Measurements from ENCODE around the gene PDIA3. TPM values are rescaled to one million over a fixed set of nuclear protein-coding genes. Genes with fewer than 3 reads are reported as not detected.
"Not testable (repeated sequence)": the region's sequence is repeated elsewhere in the genome, so short reads cannot be mapped to it uniquely, and the experiment has no call there.

The PDIA3 gene
- total and polyA plus RNA-seq, 2 experiments from 2014 or later, result 97.9 to 932 TPM

DNA sequence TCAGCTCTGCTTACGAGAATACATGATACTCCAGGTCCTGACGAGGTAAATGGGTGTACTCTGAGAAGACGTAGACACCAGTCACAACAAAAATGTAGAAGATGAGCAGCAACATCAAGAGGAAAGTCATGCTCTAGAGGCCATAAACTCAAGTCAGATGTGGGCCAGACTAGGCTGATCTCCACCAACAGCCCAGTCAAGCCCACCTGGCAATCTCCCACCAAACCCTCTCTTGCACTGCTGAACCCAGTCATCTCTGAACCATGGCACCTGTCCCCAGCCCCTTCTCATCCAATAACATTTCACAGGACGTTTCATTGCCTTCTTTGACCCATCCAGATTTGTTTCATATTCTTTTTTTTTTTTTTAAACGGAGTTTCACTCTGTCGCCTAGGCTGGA is 10.8 kb upstream of the PDIA3 start:
- Histone ChIP-seq H3K9me3 (ENCODE audit: low read depth) (no peaks in the 10 kb centered on the region), H3K27ac (no peak overlapping the region), H3K36me3 (no peaks in the 10 kb centered on the region), H3K4me3 (no peak overlapping the region), H3K4me1 (ENCODE audit: low read depth) (no peaks in the 10 kb centered on the region), H3K27me3 (no peaks in the 10 kb centered on the region)
- no peak for DNase-seq (ENCODE audit: low read depth in 1 of 2, low spot score in 1 of 2)
- TF ChIP-seq, protein P1, sequence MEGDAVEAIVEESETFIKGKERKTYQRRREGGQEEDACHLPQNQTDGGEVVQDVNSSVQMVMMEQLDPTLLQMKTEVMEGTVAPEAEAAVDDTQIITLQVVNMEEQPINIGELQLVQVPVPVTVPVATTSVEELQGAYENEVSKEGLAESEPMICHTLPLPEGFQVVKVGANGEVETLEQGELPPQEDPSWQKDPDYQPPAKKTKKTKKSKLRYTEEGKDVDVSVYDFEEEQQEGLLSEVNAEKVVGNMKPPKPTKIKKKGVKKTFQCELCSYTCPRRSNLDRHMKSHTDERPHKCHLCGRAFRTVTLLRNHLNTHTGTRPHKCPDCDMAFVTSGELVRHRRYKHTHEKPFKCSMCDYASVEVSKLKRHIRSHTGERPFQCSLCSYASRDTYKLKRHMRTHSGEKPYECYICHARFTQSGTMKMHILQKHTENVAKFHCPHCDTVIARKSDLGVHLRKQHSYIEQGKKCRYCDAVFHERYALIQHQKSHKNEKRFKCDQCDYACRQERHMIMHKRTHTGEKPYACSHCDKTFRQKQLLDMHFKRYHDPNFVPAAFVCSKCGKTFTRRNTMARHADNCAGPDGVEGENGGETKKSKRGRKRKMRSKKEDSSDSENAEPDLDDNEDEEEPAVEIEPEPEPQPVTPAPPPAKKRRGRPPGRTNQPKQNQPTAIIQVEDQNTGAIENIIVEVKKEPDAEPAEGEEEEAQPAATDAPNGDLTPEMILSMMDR (IDR thresholded peaks at IDR 0.05; ENCODE audit: low read depth, low read length), result no peak

DNA sequence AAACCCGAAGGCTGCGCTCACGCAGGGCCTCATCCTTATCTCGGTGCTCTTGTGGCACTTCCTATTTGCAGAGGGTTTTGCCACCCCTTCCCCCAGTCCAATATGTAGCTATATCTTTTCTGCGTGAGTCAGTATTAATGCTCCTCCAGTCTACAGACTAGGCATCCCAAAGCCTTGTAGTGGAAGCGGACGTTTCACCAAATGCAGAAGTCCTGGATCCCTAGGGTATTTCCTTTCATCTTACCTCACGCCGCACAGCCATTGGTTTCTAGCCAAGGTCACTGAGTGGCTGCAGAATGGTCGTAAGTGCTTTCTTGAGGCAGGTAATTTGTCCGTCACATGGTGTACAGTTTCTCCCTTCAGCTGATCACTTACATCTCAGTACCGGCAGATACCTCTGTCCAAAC is 668 bp downstream of the PDIA3 start:
- DNase-seq (ENCODE audit: low read depth in 1 of 2, low spot score in 1 of 2), result peak; percentile 8 to 35
- peak overlapping the region; percentile 63 for H3K4me3 ChIP-seq
- H3K27me3 ChIP-seq, result not testable (repeated sequence)

DNA sequence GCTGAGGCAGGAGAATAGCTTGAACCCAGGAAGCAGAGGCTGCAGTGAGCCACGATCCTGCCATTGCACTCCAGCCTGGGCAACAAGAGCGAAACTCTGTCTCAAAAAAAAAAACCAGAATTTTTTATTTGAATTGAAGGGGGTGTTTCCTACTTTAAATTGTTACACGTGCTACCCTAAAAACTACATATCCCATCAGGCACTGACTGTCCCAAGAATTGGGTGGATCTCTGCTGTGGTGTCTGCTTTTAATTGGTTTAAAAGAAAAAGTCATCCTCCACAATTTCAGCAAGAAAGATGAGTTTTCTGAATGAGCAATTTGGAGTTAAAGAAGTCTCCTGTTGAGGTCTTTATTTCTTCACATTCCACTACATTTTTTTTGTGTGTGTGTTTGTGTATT is 2.1 kb downstream of the PDIA3 start:
- Histone ChIP-seq H3K36me3 (peaks cover 19% of the 10 kb centered on the region), H3K27ac (no peak overlapping the region), H3K9me3 (ENCODE audit: low read depth) (no peaks in the 10 kb centered on the region), H3K27me3 (no peaks in the 10 kb centered on the region), H3K4me3 (no peak overlapping the region), H3K4me1 (ENCODE audit: low read depth) (peaks cover 6% of the 10 kb centered on the region)
- peak in 1 of 2 donors; percentile 25 for DNase-seq (ENCODE audit: low read depth in 1 of 2, low spot score in 1 of 2)
- TF ChIP-seq, protein P1 (IDR thresholded peaks at IDR 0.05; ENCODE audit: low read depth, low read length), result no peak

More for the DNA sequence above, 668 bp downstream of the PDIA3 start:
- peak overlapping the region; percentile 96 for H3K27ac ChIP-seq
- H3K9me3 ChIP-seq (ENCODE audit: low read depth); H3K36me3 ChIP-seq; H3K4me1 ChIP-seq (ENCODE audit: low read depth): not testable (repeated sequence)

DNA sequence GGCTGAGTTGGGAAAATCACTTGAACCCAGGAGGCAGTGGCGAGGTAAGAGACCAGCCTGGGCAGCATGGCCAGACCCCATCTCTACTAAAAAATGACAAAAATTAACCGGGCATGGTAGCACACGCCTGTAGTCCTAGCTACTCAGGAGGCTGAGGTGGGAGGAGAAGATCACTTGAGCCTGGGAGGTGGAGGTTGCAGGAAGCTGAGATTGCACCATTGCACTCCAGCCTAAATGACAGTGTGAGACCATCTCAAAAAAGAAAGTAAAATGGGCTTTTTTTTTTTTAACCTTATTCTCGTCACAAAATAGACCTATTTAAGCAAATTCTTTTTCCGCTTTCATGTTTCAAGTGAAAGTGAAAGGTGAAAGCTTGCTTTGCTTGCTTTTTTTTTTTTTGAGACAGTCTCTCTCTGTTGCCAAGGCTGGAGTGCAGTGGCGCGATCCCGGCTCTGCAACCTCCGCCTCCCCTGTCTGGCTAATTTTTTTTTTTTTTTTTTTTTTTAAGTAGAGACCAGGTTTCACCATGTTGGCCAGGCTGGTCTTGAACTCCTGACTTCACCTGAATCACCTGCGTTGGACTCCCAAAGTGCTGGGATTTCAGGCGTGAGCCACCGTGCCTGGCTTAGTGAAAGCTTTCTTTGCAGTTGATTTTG is 3.6 kb downstream of the PDIA3 start:
- Histone ChIP-seq H3K27me3 (no peaks in the 10 kb centered on the region), H3K4me1 (ENCODE audit: low read depth) (peaks cover 6% of the 10 kb centered on the region), H3K9me3 (ENCODE audit: low read depth) (no peaks in the 10 kb centered on the region), H3K27ac (no peak overlapping the region), H3K36me3 (peaks cover 25% of the 10 kb centered on the region), H3K4me3 (no peak overlapping the region)
- TF ChIP-seq, protein P1 (IDR thresholded peaks at IDR 0.05; ENCODE audit: low read depth, low read length), result no peak
- peak in 1 of 2 donors; percentile 10 for DNase-seq (ENCODE audit: low read depth in 1 of 2, low spot score in 1 of 2)

DNA sequence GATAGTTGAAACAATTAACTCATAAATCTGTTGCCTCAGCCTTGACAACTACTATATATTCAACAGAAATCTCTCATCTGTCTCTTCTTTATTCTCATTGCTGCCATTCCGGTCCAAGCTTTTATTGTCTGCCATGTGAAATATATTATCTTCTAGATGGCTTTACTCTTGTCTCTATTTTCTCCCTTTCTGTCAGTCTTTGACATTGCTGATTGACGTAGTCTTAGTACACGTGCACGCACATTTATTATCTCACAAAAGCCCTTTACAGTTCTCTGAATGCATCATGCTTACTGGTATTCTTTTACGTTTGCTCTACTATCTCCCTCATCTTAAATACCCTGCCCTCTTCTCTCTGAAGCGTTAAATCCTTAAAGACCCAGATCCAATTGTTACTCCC is 5.6 kb downstream of the PDIA3 start:
- no peak for DNase-seq (ENCODE audit: low read depth in 1 of 2, low spot score in 1 of 2)
- H3K4me3 ChIP-seq, result no peak overlapping the region
- H3K27ac ChIP-seq, result no peak overlapping the region
- no peaks in the 10 kb centered on the region for H3K27me3 ChIP-seq
- H3K9me3 ChIP-seq (ENCODE audit: low read depth), result no peaks in the 10 kb centered on the region
- peaks cover 37% of the 10 kb centered on the region for H3K36me3 ChIP-seq
- peaks cover 3% of the 10 kb centered on the region for H3K4me1 ChIP-seq (ENCODE audit: low read depth)
- TF ChIP-seq, protein P1 (IDR thresholded peaks at IDR 0.05; ENCODE audit: low read depth, low read length), result no peak

DNA sequence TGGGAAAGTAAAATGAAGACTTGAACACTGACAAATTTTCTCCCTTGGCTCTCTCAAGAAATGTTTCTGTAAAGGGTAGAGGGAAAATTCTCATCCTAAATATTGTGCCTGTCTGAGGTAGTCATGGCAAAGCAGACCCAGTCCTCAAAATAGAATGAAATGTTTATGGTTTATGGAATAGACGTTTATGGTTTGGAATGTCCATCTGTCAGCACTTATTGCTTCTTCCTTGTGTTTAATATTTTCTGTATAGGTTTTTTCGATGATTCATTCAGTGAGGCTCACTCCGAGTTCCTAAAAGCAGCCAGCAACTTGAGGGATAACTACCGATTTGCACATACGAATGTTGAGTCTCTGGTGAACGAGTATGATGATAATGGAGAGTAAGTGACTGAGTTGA is 16.6 kb downstream of the PDIA3 start:
- peaks cover 6% of the 10 kb centered on the region for H3K4me1 ChIP-seq (ENCODE audit: low read depth)
- DNase-seq (ENCODE audit: low read depth in 1 of 2, low spot score in 1 of 2), result no peak
- H3K27me3 ChIP-seq, result no peaks in the 10 kb centered on the region
- no peak overlapping the region for H3K4me3 ChIP-seq
- H3K27ac ChIP-seq, result peak overlapping the region; percentile 6
- H3K9me3 ChIP-seq (ENCODE audit: low read depth), result no peaks in the 10 kb centered on the region
- H3K36me3 ChIP-seq, result peaks cover 71% of the 10 kb centered on the region
- TF ChIP-seq, protein P1 (IDR thresholded peaks at IDR 0.05; ENCODE audit: low read depth, low read length), result no peak
